SK-N-SH (cell line): ENCODE results near the gene SPRR3. TPM values are rescaled to one million over a fixed set of nuclear protein-coding genes. Genes with fewer than 3 reads are reported as not detected.

Source experiments
- CTCF ChIA-PET: fragments of 300-600, 350-600 bp; formaldehyde crosslinking; extraction: SDS; loops from one replicate; lab custom pipeline; 2021; lab: Yijun Ruan, JAX
- POLR2A ChIA-PET: fragments of 350-600 bp; sonication (Branson Sonifier 250); formaldehyde crosslinking; extraction: SDS; loops from one replicate; lab custom pipeline; 2020; ENCODE audit warnings: antibody characterized with exemption, inconsistent platforms; lab: Yijun Ruan, JAX
- DNase-seq: peaks from one replicate; pipeline ENCODE4 v3.0.0; 2012
- H2AFZ ChIP-seq: fragments of 200-600 bp; sonication (generic); 2 replicates; pipeline ENCODE4 v1.8.1; 2016; ENCODE audit warnings: antibody characterized with exemption, mild to moderate bottlenecking, low read depth
- H3F3A ChIP-seq: fragments of 200-600 bp; sonication (generic); replicated peaks from 2 replicates; pipeline ENCODE3; 2016; ENCODE audit warnings: antibody characterized with exemption, mild to moderate bottlenecking; ENCODE audit not compliant: insufficient read depth
- H3K27ac ChIP-seq, 2 experiments: fragments of 200-500 bp in 1 of 2; fragments of 200-600 bp in 1 of 2; sonication (Bioruptor generic) in 1 of 2; sonication (generic), shearing (Covaris generic) in 1 of 2; 2 replicates each; pipeline versions ENCODE4 v1.5.1 to v1.6.1; 2014 to 2016; ENCODE audit warnings: low read depth in 2 of 2, inconsistent platforms in 1 of 2, low read length in 1 of 2, mild to moderate bottlenecking in 1 of 2, mixed read lengths in 1 of 2
- H3K27me3 ChIP-seq: fragments of 200-600 bp; sonication (generic), shearing (Covaris generic); 2 replicates; pipeline ENCODE4 v1.6.1; 2016; ENCODE audit warnings: mixed run types; ENCODE audit not compliant: insufficient read depth
- H3K36me3 ChIP-seq, 2 experiments: fragments of 200-500 bp in 1 of 2; fragments of 200-600 bp in 1 of 2; sonication (Bioruptor generic) in 1 of 2; sonication (generic) in 1 of 2; replicated peaks in 1 of 2; 2 replicates each; pipeline versions ENCODE3 to v1.5.1; 2014 to 2016; ENCODE audit warnings: low read length in 1 of 2, mild to moderate bottlenecking in 1 of 2; ENCODE audit not compliant: insufficient read depth in 2 of 2, control insufficient read depth in 1 of 2
- H3K4me1 ChIP-seq, 2 experiments: fragments of 200-500 bp in 1 of 2; fragments of 200-600 bp in 1 of 2; sonication (Bioruptor generic) in 1 of 2; sonication (generic), shearing (Covaris generic) in 1 of 2; 2 replicates each; pipeline versions ENCODE4 v1.5.1 to v1.6.1; 2014 to 2016; ENCODE audit warnings: low read depth in 1 of 2, low read length in 1 of 2, mixed run types in 1 of 2; ENCODE audit not compliant: insufficient read depth in 2 of 2, control insufficient read depth in 1 of 2
- H3K4me2 ChIP-seq: fragments of 200-600 bp; sonication (generic), shearing (Covaris generic); 2 replicates; pipeline ENCODE4 v1.6.1; 2017; ENCODE audit warnings: mixed run types
- H3K4me3 ChIP-seq, 2 experiments: fragments of 200-500 bp in 1 of 2; fragments of 200-600 bp in 1 of 2; sonication (Bioruptor generic) in 1 of 2; sonication (generic), shearing (Covaris generic) in 1 of 2; 2 replicates each; pipeline versions ENCODE4 v1.5.1 to v1.8.1; 2014 to 2016; ENCODE audit warnings: low read depth in 2 of 2, inconsistent platforms in 1 of 2, low read length in 1 of 2, mild to moderate bottlenecking in 1 of 2, mixed read lengths in 1 of 2, moderate library complexity in 1 of 2
- H3K79me2 ChIP-seq: fragments of 200-600 bp; sonication (generic); 2 replicates; pipeline ENCODE4 v1.8.1; 2017; ENCODE audit warnings: mild to moderate bottlenecking; ENCODE audit not compliant: insufficient read depth
- H3K9ac ChIP-seq: fragments of 200-600 bp; sonication (generic); 2 replicates; pipeline ENCODE4 v1.6.1; 2017; ENCODE audit warnings: mixed run types
- H3K9me2 ChIP-seq: fragments of 200-600 bp; sonication (generic); 2 replicates; pipeline ENCODE4 v1.6.1; 2017; ENCODE audit warnings: mixed run types
- H3K9me3 ChIP-seq: fragments of 200-600 bp; sonication (generic); 2 replicates; pipeline ENCODE4 v1.6.1; 2017; ENCODE audit warnings: mixed run types, mild to moderate bottlenecking, moderate library complexity
- H4K20me1 ChIP-seq: fragments of 200-600 bp; sonication (generic); 2 replicates; pipeline ENCODE4 v1.6.1; 2017; ENCODE audit warnings: mild to moderate bottlenecking, mixed run types; ENCODE audit not compliant: insufficient read depth
- CHD2 ChIP-seq: fragments of 150-350 bp; IDR thresholded peaks from 2 replicates; pipeline ENCODE4 v1.6.1; 2018; ENCODE audit warnings: low read length; ENCODE audit not compliant: partially characterized antibody
- EZH2phosphoT487 ChIP-seq: fragments of 200-600 bp; sonication (generic); IDR thresholded peaks from 2 replicates; pipeline ENCODE4 v1.6.1; 2017; ENCODE audit warnings: low read depth, mixed run types, mild to moderate bottlenecking, antibody characterized with exemption, moderate library complexity, borderline replicate concordance
- FOXM1 ChIP-seq: IDR thresholded peaks from 2 replicates; pipeline ENCODE4 v1.4.0; 2012; ENCODE audit warnings: low read depth, mild to moderate bottlenecking
- JUND ChIP-seq: IDR thresholded peaks from 2 replicates; pipeline ENCODE4 v1.4.0; 2012
- MXI1 ChIP-seq: IDR thresholded peaks from 2 replicates; pipeline ENCODE4 v1.6.1; 2012; ENCODE audit warnings: mild to moderate bottlenecking, low read depth, low read length, improper control_type of control experiment
- NRF1 ChIP-seq: IDR thresholded peaks from 2 replicates; pipeline ENCODE4 v1.6.1; 2012; ENCODE audit warnings: low read depth, mild to moderate bottlenecking, low read length
- RAD21 ChIP-seq: IDR thresholded peaks from 2 replicates; pipeline ENCODE4 v1.6.1; 2012; ENCODE audit warnings: mild to moderate bottlenecking, low read length
- RCOR1 ChIP-seq: fragments of 150-350 bp; IDR thresholded peaks from 2 replicates; pipeline ENCODE4 v1.6.1; 2017; ENCODE audit warnings: antibody characterized with exemption, low read length
- RFX5 ChIP-seq: IDR thresholded peaks from 2 replicates; pipeline ENCODE4 v1.6.1; 2012; ENCODE audit warnings: mild to moderate bottlenecking, improper control_type of control experiment, low read length
- RXRA ChIP-seq: IDR thresholded peaks from 2 replicates; pipeline ENCODE4 v1.4.0; 2012; ENCODE audit warnings: low read depth, mild to moderate bottlenecking, borderline replicate concordance
- SMC3 ChIP-seq: IDR thresholded peaks from 2 replicates; pipeline ENCODE4 v1.6.1; 2012; ENCODE audit warnings: low read depth, low read length, improper control_type of control experiment
- TAF1 ChIP-seq: IDR thresholded peaks from 2 replicates; pipeline ENCODE4 v1.6.1; 2012; ENCODE audit warnings: low read depth, mild to moderate bottlenecking, low read length, moderate library complexity, borderline replicate concordance
- TCF12 ChIP-seq: IDR thresholded peaks from 2 replicates; pipeline ENCODE4 v1.4.0; 2012
- TEAD4 ChIP-seq: IDR thresholded peaks from 2 replicates; pipeline ENCODE4 v1.4.0; 2012; ENCODE audit warnings: mild to moderate bottlenecking, borderline replicate concordance; ENCODE audit not compliant: insufficient read depth
- WGBS: methylation state at CpG from one replicate; pipeline ENCODE4 v1.1.6; 2017; ENCODE audit warnings: low lambda C conversion rate; 5-methylcytosine and 5-hydroxymethylcytosine counted together
- polyA plus RNA-seq, 3 experiments: library from polyadenylated mRNA; depleted of rRNA; stranded (reverse); fragments of >200 nt; gene quantifications; 2 replicates each; pipeline ENCODE4 v1.2.3, GENCODE V29; 2012
- TF ChIP-seq, protein P1 (sequence below): IDR thresholded peaks from 2 replicates; pipeline ENCODE4 v1.4.0; 2012; ENCODE audit warnings: low read depth, borderline replicate concordance
- TF ChIP-seq, protein P2 (sequence below): IDR thresholded peaks from 2 replicates; pipeline ENCODE4 v1.4.0; 2012; ENCODE audit warnings: low read depth
- TF ChIP-seq, protein P3 (sequence below): IDR thresholded peaks from 2 replicates; pipeline ENCODE4; 2012

Gene SPRR3
- polyA plus RNA-seq, 1 of the 3 experiments (the other 2 are of a cell fraction), result not detected

DNA sequence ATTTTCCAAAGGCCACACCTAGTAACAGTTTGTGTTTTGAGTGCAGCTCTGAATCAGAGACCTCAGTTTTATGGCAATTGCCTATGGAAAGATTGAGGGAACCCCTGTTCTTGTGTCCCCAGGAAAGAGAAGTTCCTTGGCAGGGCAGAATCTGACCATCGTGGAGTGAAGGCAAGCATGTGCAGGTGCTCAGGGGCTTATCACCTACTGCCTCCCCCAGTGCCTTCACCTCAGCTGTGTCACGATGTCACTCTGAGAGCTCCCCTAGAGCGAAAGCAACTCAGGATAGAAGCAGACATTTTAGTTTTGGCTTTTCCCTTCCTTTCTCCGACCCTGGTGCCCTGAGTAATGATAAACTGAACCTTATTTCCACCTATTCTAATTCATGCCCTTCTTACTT lies 19.5 kb upstream of the SPRR3 start:
- H2AFZ ChIP-seq, result no peak overlapping the region
- no peak overlapping the region for H3K9ac ChIP-seq
- no peak overlapping the region for H3K27ac ChIP-seq
- no peaks in the 10 kb centered on the region for H3K79me2 ChIP-seq
- POLR2A ChIA-PET, result no interaction called here
- no peak overlapping the region for H3K4me3 ChIP-seq
- no peaks in the 10 kb centered on the region for H3K36me3 ChIP-seq
- 0% methylated on average over 4 of the region's 4 CpGs for WGBS
- no peaks in the 10 kb centered on the region for H4K20me1 ChIP-seq
- H3F3A ChIP-seq, result no peaks in the 10 kb centered on the region
- no peak for TF ChIP-seq SMC3
- no peak for TF ChIP-seq RXRA
- TF ChIP-seq, protein P1, sequence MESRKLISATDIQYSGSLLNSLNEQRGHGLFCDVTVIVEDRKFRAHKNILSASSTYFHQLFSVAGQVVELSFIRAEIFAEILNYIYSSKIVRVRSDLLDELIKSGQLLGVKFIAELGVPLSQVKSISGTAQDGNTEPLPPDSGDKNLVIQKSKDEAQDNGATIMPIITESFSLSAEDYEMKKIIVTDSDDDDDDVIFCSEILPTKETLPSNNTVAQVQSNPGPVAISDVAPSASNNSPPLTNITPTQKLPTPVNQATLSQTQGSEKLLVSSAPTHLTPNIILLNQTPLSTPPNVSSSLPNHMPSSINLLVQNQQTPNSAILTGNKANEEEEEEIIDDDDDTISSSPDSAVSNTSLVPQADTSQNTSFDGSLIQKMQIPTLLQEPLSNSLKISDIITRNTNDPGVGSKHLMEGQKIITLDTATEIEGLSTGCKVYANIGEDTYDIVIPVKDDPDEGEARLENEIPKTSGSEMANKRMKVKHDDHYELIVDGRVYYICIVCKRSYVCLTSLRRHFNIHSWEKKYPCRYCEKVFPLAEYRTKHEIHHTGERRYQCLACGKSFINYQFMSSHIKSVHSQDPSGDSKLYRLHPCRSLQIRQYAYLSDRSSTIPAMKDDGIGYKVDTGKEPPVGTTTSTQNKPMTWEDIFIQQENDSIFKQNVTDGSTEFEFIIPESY, result no peak
- no peak for TF ChIP-seq CHD2
- TF ChIP-seq, protein P2, sequence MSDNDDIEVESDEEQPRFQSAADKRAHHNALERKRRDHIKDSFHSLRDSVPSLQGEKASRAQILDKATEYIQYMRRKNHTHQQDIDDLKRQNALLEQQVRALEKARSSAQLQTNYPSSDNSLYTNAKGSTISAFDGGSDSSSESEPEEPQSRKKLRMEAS, result no peak
- no peak for TF ChIP-seq EZH2phosphoT487
- TF ChIP-seq TCF12, result no peak
- H3K4me1 ChIP-seq, result no peaks in the 10 kb centered on the region
- CTCF ChIA-PET, result no interaction called here
- no peak for DNase-seq
- H3K9me2 ChIP-seq, result no peaks in the 10 kb centered on the region
- H3K4me2 ChIP-seq, result no peak overlapping the region
- no peaks in the 10 kb centered on the region for H3K27me3 ChIP-seq
- no peaks in the 10 kb centered on the region for H3K9me3 ChIP-seq

DNA sequence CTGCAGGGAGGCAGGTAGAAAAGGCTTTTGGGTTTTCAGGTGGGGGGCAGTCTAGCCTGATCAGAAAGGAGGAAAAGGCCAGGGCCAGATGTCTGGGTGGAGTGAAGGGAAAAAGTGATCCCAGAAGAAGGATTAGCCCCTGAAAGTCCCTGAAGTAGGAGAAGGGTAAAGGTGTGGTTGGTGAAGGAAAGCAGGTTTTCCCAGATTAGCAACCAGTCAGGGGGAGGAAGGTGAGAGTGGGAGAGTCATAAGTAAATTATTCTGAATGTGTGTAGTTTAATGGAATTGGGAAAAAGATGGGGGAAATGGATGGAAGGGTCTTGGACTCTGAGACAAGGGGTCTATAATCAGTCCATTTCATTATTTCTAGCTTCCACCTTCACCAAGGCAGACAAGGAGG lies 18.3 kb upstream of the SPRR3 start:
- H3K9me3 ChIP-seq, result no peaks in the 10 kb centered on the region
- ChIA-PET POLR2A (no interaction called here), CTCF (no interaction called here)
- no peaks in the 10 kb centered on the region for H3K27me3 ChIP-seq
- no peak overlapping the region for H3K4me2 ChIP-seq
- H3K9ac ChIP-seq, result no peak overlapping the region
- no peaks in the 10 kb centered on the region for H3K4me1 ChIP-seq
- no peaks in the 10 kb centered on the region for H3F3A ChIP-seq
- no peaks in the 10 kb centered on the region for H4K20me1 ChIP-seq
- H3K9me2 ChIP-seq, result no peaks in the 10 kb centered on the region
- no peak for DNase-seq
- H3K27ac ChIP-seq, result no peak overlapping the region
- H2AFZ ChIP-seq, result no peak overlapping the region
- H3K36me3 ChIP-seq, result no peaks in the 10 kb centered on the region
- TF ChIP-seq RCOR1 (no peak), JUND (no peak), TAF1 (no peak), RXRA (no peak), FOXM1 (no peak), SMC3 (no peak), RAD21 (no peak), NRF1 (no peak), TEAD4 (no peak), EZH2phosphoT487 (no peak), MXI1 (no peak), RFX5 (no peak)
- TF ChIP-seq, protein P3, sequence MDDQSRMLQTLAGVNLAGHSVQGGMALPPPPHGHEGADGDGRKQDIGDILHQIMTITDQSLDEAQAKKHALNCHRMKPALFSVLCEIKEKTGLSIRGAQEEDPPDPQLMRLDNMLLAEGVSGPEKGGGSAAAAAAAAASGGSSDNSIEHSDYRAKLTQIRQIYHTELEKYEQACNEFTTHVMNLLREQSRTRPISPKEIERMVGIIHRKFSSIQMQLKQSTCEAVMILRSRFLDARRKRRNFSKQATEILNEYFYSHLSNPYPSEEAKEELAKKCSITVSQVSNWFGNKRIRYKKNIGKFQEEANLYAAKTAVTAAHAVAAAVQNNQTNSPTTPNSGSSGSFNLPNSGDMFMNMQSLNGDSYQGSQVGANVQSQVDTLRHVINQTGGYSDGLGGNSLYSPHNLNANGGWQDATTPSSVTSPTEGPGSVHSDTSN, result no peak
- no peak overlapping the region for H3K4me3 ChIP-seq
- H3K79me2 ChIP-seq, result no peaks in the 10 kb centered on the region
